ENCODE results near the gene UPF3A.

GRCh38 chr13:114318624-114319023 is 37.2 kb downstream of the UPF3A start:
- TF ChIP-seq REST (IDR thresholded peaks at IDR 0.05; ENCODE audit: insufficient read depth in 1 of 2, low read depth in 2 of 2, low read length in 2 of 2): no peak
- no peak for TF ChIP-seq POLR2AphosphoS5 (IDR thresholded peaks at IDR 0.05; ENCODE audit: low read depth, low read length)
